GM21619 (cell line): ENCODE data around the gene NTN4.
"Not testable (repeated sequence)": the region's sequence is repeated elsewhere in the genome, so short reads cannot be mapped to it uniquely, and the experiment has no call there.

Experiments used
- ATAC-seq: cut with Tn5 transposase; IDR thresholded peaks from one replicate; pipeline ENCODE4 v1.9.1; 2021; ENCODE audit not compliant: unreplicated experiment

The NTN4 gene

DNA sequence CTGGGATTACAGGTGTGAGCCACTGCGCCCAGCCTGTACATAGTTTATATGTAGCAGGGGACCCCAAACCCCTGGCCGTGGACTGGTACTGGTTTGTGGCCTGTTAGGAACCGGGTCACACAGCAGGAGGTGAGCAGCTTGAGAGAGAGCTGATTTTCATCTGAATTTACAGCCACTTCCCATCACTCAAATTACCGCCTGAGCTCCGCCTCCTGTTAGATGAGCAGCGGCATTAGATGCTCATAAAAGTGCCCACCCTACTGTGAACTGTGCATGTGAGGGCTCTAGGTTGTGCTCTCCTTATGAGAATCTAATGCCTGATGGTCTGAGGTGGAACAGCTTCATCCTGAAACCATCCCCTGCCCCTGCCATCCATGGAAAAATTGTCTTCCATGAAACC is 119.3 kb downstream of the NTN4 start:
- ATAC-seq, result no peak

DNA sequence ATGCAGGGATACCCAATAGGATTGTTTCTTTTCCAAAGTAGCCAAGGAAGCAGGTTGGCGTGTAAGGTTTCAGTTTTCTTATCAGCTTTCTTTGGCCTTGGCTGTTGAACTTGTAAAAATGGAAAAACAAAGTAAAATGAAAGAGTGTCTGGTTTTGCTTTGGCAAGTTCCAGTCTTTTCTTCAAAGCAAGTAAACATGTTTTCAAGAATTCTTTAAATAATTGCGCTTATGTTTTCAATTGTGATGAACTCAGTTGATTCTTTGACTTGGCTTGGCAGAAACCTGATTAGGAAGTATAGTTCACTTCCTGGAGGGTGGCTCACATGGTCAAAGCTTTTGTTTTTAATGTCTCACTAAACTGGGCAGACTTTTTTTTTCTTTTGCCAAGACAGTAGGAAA is 127.0 kb downstream of the NTN4 start:
- no peak for ATAC-seq

DNA sequence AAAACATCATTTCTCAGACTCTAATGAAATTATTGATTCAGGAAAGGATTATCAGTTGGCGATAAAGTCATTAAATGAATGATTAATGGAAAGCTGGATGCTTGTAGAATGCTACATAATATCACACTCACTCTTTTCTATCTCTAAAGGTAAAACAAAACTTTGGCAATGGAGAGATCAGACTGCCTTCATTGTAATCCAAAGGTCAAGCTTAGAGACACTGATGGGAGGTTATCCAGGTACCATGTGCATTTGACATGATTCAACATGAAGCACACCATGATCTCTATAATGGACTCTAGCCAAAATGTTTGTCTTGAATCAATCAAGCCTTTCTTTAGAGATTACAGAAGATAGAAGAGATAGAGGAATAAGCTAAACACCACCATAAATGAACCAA is 129.2 kb downstream of the NTN4 start:
- no peak for ATAC-seq

DNA sequence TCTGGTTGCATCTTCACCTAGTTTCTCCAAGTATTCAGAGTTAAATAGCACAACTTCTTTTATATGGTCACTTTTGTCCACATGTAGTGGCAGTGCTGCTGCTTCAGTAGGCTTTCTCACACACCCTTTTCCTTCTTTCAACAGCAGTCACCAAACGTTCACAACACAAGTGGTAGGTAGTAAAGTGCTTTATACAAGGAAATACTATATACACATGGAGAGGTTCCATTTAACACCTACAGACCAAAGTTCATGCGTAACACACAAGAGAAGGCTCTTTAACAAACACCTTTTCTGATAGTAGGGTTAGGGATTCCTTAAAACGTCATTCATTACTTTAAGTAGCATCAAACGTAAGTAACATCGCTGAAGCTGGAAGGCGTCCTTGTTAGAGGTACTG is 132.2 kb downstream of the NTN4 start:
- ATAC-seq, result no peak

DNA sequence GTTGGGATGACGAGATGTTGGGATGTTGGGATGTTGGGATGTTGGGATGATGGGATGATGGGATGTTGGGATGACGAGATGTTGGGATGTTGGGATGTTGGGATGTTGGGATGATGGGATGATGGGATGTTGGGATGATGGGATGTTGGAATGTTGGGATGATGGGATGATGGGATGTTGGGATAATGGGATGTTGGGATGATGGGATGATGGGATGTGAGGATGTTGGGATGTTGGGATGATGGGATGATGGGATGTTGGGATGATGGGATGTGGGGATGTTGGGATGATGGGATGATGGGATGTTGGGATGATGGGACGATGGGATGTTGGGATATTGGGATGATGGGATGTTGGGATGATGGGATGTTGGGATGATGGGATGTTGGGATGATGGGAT is 135.9 kb downstream of the NTN4 start:
- ATAC-seq, result not testable (repeated sequence)

DNA sequence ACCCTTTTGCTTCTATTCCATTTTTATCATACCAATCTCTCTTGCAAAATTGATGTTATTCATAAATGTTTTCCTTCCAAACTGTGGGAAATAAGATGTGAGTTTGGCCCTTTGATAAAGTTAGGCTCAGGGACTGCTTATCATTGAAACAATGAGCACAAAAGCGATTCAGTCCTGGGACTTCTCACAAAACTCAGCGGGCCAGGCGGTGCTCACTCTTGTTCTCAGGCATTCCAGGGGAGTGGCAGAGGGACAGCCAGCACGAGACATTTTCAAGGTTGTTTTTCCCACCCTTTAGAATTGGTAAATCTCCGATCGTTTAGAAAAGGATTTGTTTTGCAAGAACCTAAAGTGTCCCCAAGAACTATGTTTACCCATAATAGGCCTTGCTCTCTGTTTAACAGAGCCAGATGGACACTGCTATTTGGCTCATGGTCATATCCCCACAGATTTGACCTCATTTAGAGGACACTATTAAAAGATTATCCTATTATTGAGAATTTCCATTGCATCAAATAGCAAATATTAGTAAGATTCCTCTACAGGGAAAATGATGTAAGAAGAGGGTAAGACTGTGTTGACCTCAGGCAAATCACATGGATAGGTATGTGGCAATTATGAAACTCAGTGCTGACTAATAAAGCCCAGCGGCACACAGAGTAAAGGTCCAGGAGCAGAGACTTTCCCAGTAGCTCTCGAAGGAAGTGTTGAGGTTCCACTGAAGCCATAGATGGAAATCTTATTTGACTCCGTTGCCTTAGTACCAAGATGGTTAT is 136.6 kb downstream of the NTN4 start:
- ATAC-seq, result no peak

DNA sequence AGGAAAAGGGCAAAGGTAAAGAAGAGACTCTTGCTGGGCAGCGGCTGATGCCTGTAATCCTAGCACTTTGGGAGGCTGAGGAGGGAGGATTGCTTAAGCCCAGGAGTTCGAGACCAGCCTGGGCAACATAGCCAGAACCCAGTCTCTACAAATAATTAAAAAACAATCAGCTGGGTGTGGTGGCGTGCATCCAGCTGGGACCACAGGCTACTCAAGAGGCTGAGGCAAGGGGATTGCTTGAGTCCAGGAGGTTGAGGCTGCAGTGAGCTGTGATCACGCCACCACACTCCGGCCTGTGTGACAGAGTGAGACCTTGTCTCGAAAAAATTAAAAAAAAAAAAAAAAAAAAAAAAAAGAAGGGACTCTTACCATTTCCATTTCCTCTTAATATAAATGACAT is 138.9 kb downstream of the NTN4 start:
- ATAC-seq, result no peak

DNA sequence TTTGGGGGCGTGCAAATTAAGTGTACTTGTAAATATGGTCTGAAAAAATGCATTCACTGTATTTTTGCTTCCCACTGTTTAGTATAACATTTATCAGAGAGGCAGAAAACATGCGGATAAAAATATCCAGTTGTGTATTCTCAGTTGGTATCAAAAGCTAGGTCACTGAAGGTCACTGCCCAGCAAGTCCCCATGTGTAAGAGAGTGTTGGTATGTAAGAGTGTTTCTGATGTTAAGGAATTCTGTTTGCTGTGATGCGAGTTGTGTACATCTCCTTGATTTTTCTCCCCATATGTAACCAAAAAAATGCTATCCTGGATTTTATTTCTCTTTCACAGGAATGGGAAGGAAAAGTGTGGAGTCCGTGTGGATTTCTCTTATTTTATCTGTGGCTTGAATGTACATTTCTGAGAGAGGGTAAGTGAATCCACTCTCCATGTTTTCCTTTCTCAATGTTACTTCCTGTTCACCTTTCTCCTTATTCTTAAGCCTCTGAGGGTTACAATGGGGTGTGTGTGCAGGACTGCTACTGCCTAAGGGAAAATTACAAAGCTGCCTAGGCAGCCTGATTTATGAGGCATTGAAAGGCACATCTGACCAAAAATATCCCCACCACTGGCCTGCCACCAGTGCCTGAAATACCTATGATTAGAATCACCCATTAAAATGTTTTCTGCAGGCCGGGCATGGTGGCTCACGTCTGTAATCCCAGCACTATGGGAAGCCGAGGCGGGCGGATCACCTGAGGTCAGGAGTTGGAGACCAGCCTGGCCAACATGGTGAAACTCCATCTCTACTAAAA is 141.4 kb downstream of the NTN4 start:
- no peak for ATAC-seq

DNA sequence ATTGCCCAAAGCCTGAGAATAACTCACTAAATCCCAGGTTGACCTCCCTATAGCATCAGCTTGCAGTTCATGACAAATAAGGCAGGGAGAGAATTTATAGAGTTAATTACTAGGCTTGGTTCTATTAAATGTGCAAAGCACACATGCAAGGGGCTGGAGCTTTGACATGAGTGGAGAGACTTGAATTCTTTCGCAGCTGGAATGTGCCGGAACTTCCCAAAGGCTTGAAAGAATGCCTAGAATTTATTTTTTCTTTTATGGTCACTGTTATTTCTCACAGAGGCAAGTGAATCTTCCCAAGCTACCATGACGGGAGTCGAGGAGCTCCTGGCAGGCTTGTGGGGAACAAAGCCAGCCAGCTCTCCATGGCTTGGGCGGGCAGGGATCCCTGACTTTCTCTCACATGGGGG is 143.8 kb downstream of the NTN4 start:
- no peak for ATAC-seq

DNA sequence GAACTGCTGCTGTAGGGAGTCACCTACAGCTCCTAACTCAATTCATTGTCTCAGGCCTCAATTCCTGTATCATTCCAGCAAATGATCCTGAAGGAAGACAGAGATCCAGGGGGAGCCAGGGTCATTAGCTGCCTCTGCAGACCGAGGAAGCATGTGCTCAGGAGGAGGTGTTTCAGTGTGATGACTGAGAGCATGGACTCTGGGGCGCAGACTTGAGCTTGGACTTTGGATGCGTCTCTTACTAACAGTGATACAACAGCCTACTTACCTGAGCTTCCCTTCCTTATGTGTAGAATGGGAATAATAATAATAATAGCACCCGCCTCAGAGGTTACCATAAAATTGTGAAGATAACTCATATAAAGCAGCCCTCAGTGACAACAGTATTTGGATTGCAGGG is 147.3 kb downstream of the NTN4 start:
- no peak for ATAC-seq

DNA sequence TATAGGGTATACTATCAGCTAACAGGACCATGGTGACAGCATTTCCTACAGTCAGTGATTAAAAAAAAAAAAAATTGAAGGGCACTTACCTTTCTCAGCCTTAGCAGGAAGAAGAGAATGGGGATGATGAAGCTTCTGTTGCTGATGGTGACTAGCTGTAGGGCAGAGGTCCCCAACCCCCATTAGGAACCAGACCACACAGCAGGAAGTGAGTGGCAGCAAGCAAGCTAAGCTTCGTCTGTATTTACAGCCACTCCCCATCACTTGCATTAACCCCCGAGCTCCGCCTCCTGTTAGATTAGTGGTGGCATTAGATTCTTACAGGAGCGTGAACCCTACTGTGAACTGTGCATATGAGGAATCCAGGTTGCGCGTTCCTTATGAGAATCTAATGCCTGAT is 148.0 kb downstream of the NTN4 start:
- no peak for ATAC-seq

DNA sequence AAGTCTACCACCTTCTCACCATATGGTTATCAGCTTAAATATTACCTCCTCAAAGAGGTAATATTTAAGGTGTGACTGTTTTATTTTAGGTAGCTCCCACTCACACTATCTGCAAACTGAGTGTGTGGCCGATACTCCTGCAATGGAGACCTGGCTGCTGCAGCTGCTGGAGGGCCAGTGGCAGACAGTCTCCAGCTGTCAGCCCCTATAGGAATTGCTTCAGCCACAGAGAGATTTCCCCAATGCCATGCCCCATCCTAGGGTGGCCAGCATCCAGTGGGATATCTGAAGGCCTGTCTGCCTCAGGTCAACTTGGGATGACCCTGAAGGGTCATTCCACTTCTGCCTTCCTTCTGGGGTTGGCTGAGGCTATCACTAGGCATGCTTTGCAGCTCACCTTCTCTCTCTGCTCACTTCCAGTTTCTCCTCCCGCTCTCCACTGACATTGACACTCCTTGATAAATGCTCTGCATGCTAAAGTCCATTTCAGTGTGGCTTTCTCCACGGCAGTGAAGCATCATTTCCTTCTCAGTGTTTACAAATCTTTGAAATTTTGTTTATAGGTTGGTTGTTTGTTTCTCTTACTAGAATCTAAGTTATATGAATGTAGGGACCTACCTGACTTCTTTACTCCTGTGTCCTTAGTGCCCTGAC is 149.1 kb downstream of the NTN4 start:
- ATAC-seq, result no peak

DNA sequence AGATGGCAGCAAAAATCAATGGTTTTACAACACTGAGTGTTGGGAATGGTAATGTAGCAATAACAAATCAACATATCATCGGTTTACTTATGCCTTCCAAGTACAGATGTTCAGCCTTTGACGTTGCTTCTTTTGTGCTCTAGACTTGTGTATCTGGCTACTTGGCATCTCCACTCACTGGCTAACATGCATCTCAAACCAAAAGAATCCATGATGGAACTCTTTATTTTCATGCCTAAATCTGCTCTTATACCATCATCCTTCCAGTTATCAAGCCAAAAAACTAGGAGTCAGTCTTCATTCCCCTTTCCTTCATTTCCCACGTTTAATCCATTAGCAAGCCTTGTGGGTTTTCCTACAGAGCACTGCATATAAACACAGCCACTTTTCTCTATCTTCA is 150.0 kb downstream of the NTN4 start:
- no peak for ATAC-seq

DNA sequence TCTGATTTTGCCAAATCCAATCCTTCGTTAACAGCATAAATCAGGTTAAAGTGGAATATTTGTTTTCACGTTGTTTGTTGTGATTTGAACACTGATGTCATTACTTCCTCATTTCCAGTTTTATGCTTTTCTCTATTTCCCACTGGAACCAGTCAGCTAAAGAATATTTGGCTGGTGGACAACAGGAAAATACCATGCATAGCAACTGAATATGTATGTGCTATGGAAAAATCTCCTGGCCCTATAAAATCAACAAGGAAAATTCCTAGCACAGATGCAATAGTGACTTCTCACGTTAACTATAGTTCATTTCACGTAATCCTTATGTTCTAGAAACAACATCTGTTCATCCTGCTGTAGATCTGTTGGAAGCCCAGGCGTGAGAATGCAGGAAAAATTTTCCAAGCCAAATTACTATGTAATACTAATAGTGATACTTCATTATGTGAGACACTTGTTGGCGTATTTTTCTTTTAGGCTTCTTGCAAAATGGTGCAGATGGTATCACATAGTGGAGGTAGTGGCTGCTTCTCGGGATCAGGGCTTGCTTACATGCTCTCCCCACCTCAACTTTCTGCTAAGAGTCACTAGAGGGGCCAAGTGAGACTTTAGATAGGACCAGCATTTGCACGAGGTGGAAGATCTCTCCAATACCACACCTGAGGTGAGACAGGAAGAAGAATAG is 153.0 kb downstream of the NTN4 start:
- ATAC-seq, result no peak

DNA sequence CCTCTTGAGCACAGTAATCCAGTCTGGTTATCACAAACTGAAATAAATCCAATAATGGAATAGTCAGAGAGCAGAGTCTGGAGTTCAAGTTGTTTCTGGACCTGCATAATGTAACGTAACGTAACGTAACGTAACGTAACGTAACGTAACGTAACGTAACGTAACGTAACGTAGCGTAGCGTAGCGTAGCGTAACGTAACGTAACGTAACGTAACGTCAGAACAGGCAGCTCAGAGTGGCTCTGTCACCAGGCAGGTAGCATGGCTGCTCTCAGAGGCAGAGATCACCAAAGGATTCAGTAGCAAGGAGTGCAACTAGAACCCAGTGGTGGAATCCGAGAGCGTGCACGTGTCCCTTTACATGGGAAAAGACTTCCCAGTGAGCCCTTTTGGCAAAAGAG is 153.6 kb downstream of the NTN4 start:
- ATAC-seq, result no peak

DNA sequence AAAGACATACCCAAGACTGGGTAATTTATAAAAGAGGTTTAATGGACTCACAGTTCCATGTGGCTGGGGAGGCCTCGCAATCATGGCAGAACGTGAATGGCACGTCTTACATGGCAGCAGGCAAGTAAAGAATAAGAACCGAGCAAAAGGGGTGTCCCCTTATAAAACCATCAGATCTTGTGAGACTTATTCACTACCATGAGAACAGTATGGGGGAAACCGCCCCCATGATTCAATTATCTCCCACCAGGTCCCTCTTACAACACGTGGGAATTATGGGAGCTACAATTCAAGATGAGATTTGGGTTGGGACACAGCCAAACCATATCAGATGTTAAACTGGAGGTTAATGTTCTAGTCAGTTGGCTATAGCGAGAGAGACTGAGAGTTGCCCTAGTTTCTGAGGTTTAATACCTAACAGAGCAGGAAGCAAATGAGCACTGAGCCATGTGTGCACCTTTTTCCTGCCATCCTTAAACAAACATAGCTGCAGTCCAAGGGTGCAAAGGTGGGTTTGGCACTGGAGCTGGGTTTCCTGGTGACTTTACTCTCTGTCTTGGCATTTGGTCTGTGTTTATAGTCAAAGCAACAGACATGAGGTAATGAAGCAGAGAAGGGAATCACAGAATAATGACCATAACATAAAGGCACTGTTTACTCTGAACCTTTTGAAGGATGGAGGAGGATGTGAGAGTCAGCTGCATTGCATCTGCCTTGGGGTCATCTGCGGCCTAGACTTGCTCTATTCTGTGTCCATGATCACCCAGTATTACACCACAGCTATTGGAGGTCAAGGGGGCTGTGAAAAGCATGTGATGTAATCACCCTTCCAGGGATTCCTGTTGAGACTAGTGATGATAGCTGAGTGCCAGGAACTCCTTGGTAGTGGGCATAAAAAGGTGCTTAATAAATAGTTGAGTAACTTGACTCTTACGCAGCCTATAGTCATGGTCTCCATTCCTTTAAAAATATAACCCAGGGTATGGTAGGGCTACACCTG is 155.6 kb downstream of the NTN4 start:
- ATAC-seq, result peak; percentile 85

DNA sequence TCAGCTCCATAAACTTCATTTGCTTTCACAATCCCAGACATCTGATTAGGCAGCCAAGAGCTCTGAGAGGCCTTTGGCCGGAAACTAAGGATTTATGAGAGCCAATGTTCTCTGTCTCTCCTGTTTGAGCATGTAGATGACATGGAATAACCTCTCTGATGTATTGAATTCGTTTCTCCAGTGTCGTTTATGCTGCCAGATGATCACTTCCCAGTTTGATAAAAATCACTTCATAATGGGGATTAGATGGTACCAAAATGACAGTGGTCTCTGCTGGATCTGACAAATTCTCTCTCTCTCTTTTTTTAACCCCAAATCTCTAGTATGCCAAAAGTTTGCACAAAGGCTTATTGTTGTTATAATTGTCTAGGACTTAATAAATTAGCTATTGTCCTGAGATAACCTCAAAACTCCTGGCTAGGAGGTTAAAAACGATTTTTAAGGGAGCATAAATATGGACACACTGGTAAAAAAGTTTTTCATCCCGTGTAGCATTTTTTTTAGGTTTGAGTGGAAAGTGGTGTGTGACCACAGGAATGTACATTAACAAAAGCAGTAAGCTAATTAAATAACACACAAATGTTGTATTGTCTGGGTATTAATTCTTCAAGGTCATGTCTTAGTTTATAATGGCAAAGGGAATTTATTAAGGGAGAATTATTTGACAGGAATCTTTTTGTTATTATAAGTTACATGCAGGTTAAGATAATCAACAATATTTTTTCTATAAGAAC is 156.7 kb downstream of the NTN4 start:
- ATAC-seq, result no peak

DNA sequence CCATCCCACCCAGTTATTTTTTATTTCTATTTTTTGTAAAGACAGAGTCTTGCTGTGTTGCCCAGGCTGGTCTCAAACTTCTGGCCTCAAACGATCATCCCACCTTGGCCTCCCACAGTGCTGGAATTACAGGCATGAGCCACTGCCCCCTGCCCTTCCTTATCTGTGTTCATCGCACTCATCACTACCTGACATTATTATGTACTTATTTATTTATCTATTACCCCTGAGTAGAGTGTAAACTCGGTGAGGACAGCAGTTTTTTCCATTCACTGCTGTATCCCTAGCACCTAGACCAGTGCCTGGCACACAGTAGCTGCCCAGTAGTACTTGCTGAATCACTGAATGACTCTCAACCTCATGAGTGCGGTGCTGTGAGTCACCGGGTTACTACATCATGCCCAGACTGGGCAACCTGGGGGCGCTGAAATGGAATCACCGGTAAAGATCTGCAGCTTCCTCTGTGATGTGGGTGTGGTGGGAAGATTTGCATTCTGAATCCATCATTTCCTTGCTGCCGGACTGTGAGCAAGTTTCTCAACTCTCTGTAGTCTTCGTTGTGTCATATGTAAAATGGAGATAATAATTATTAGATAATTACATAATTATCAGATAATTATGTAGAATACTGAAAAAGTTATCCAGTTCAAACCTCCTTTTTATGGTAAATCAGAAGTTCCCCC is 157.4 kb downstream of the NTN4 start:
- ATAC-seq, result no peak

DNA sequence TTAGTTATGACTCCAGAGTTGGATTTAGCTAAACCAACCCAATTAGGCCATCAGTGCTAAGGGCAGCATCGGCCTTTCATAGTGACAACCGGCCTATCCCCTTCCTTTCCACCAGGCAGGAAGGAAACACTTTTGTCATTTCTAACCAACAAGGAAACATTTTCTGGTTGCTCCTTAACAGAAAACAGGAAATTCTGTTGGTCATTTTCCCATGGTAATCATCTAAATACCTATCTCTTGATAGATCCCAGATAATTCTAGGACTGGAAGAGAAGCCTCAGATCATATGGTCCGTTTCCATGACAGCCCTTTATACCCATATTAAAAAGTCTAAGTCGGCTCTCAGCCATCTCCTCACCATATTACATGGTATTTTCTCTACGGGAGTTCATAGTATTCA is 160.1 kb downstream of the NTN4 start:
- no peak for ATAC-seq
